Peyer's patch (tissue), 4 donors: ENCODE measurements around the gene CFAP43.

Experiments
- CTCF ChIP-seq, 6 experiments: fragments of 450-650 bp in 4 of 6; fragments of 200-600 bp in 2 of 6; sonication (generic) in 1 of 6; IDR thresholded peaks; one replicate each; pipeline ENCODE4 v1.5.1; 2017 to 2019; ENCODE audit warnings: antibody characterized with exemption in 6 of 6, mild to moderate bottlenecking in 3 of 6, moderate library complexity in 1 of 6
- POLR2A ChIP-seq, 2 donors: fragments of 450-650 bp; IDR thresholded peaks; one replicate each; pipeline ENCODE4 v1.5.1; 2017; ENCODE audit warnings: antibody characterized with exemption in 2 of 2, mild to moderate bottlenecking in 2 of 2, moderate library complexity in 2 of 2

- no peak for TF ChIP-seq CTCF (IDR thresholded peaks at IDR 0.05)
- TF ChIP-seq POLR2A (IDR thresholded peaks at IDR 0.05), result no peak
Measured at GRCh38 chr10:104273286-104273685, 41.1 kb upstream of the CFAP43 start.
